ENCODE results near the gene MPZL3.

MPZL3 gene

DNA sequence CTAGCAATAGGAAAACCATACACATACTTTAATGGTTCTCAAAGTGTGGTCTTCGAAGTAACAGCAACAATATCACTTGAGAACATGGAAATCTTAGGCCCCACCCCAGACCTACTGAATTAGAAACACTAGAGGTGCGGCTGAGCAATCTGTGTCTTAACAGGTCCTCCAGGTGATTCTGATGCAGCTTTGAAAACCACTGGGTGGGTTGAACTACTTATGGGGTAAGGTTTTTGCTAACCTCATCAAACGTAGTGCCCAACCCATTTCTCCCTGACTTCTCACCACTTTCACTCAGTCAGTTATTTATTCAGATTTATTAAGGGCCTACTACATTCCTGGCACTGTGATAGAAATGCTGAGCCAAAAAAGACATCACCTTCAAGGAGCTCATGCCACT, 8.2 kb upstream of the MPZL3 start:
- Mint-ChIP-seq H3K4me3 (no peak overlapping the region), H3K9me3 (no peaks in the 10 kb centered on the region), H3K36me3 (ENCODE audit: insufficient read depth) (peaks cover 1% of the 10 kb centered on the region), H3K27ac (ENCODE audit: low read depth) (no peak overlapping the region), H3K27me3 (peaks cover 35% of the 10 kb centered on the region), H3K4me1 (peaks cover 6% of the 10 kb centered on the region)
- DNase-seq (ENCODE audit: low spot score in 2 of 2) (no peak), ATAC-seq (replicated peaks; ENCODE audit: extremely low read depth, poor library complexity, severe bottlenecking) (peak; percentile 65)

DNA sequence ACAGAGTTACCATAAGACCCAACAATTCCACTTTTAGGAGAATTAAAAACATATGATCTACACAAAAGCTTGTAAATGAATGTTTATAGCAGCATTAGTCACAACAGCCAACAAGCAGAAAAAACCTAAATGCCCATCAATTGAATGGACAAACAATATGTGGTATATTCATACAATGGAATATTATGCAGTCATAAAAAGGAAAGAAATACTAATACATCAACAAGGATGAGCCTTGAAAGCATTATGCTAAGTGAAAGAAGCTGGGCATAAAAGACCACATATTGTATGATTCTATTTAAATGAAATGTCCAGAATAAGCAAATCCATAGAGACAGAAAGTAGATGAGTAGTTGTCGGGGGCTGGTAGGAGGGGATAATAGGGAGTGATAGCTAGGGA, 7.0 kb upstream of the MPZL3 start:
- ATAC-seq (replicated peaks; ENCODE audit: extremely low read depth, poor library complexity, severe bottlenecking) (no peak), DNase-seq (ENCODE audit: low spot score in 2 of 2) (no peak)
- Mint-ChIP-seq H3K4me3 (no peak overlapping the region), H3K27me3 (peaks cover 26% of the 10 kb centered on the region), H3K36me3 (ENCODE audit: insufficient read depth) (peaks cover 1% of the 10 kb centered on the region), H3K4me1 (peaks cover 2% of the 10 kb centered on the region), H3K27ac (ENCODE audit: low read depth) (no peak overlapping the region), H3K9me3 (no peaks in the 10 kb centered on the region)

- H3K4me3 Mint-ChIP-seq: no peak overlapping the region
- no peaks in the 10 kb centered on the region for H3K9me3 Mint-ChIP-seq
- H3K4me1 Mint-ChIP-seq: no peaks in the 10 kb centered on the region
- DNase-seq (ENCODE audit: low spot score in 2 of 2) (no peak), ATAC-seq (replicated peaks; ENCODE audit: extremely low read depth, poor library complexity, severe bottlenecking) (no peak)
- peaks cover 19% of the 10 kb centered on the region for H3K27me3 Mint-ChIP-seq
- H3K27ac Mint-ChIP-seq (ENCODE audit: low read depth): no peak overlapping the region
- H3K36me3 Mint-ChIP-seq (ENCODE audit: insufficient read depth): peaks cover 1% of the 10 kb centered on the region
Measured at GRCh38 chr11:118258410-118258809, 6.2 kb upstream of the MPZL3 start.

DNA sequence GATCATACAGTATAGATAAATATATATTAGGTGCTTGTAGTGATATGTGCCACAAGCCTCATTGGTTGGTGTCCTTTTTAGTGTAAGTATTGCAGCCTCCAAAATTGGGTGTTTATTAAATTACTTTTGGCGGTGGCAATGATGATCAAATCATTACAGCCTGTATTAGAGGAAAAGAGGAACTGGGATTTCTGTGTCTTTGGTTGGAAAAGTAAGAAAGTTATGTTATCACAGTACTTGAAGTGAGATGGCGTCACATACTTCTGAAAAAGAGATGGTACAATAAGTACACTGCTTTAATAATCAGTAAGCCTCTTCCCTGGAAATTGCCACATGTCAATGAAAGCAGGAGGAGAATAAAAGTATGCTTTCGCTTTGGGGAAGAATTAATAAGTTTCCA, 523 bp upstream of the MPZL3 start:
- Mint-ChIP-seq H3K27me3 (no peaks in the 10 kb centered on the region), H3K27ac (ENCODE audit: low read depth) (peak overlapping the region; percentile 100), H3K4me3 (peak overlapping the region; percentile 99), H3K9me3 (no peaks in the 10 kb centered on the region), H3K4me1 (peaks cover 28% of the 10 kb centered on the region), H3K36me3 (ENCODE audit: insufficient read depth) (peaks cover 17% of the 10 kb centered on the region)
- DNase-seq (ENCODE audit: low spot score in 2 of 2): no peak
- no peak for ATAC-seq (replicated peaks; ENCODE audit: extremely low read depth, poor library complexity, severe bottlenecking)

GRCh38 chr11:118247041-118247440, 5.1 kb downstream of the MPZL3 start:
- Mint-ChIP-seq H3K4me1 (peaks cover 70% of the 10 kb centered on the region), H3K27ac (ENCODE audit: low read depth) (peak overlapping the region; percentile 38), H3K9me3 (no peaks in the 10 kb centered on the region), H3K4me3 (no peak overlapping the region), H3K27me3 (no peaks in the 10 kb centered on the region), H3K36me3 (ENCODE audit: insufficient read depth) (peaks cover 20% of the 10 kb centered on the region)
- DNase-seq (ENCODE audit: low spot score in 2 of 2): no peak
- no peak for ATAC-seq (replicated peaks; ENCODE audit: extremely low read depth, poor library complexity, severe bottlenecking)

DNA sequence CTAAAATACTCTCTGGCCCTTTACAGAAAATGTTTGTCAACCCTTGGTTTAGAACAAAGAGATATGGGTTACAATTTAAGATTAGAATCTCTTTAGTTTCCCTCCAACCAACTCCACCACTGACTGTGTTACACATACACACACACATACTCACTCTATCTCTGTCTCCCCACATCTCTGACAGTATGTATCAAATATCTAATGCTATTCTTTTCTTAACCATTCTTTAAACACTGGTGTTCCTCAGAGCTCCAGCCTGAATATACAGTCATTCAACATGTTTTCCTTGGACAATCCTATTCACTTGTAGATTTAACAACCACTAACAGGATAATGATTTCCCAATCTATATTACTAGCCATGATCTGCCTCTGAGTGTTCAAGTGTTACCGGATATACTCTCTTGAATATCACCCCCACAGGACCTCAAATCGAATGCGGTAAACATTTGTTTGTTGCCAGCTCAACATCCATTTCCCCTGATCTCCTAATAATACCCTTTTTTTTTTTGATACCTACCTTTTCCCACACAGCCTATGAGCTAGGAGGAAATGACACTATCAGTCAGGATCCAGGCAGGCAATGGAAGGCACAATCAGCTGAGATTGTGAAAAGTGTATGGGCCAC, 6.1 kb downstream of the MPZL3 start:
- H3K27ac Mint-ChIP-seq (ENCODE audit: low read depth): peak overlapping the region; percentile 38
- peaks cover 15% of the 10 kb centered on the region for H3K36me3 Mint-ChIP-seq (ENCODE audit: insufficient read depth)
- ATAC-seq (replicated peaks; ENCODE audit: extremely low read depth, poor library complexity, severe bottlenecking) (no peak), DNase-seq (ENCODE audit: low spot score in 2 of 2) (no peak)
- H3K4me3 Mint-ChIP-seq: no peak overlapping the region
- H3K9me3 Mint-ChIP-seq: no peaks in the 10 kb centered on the region
- peaks cover 74% of the 10 kb centered on the region for H3K4me1 Mint-ChIP-seq
- H3K27me3 Mint-ChIP-seq: no peaks in the 10 kb centered on the region

- no peaks in the 10 kb centered on the region for H3K27me3 Mint-ChIP-seq
- peaks cover 14% of the 10 kb centered on the region for H3K36me3 Mint-ChIP-seq (ENCODE audit: insufficient read depth)
- H3K4me3 Mint-ChIP-seq: no peak overlapping the region
- peaks cover 80% of the 10 kb centered on the region for H3K4me1 Mint-ChIP-seq
- ATAC-seq (replicated peaks; ENCODE audit: extremely low read depth, poor library complexity, severe bottlenecking): no peak
- no peaks in the 10 kb centered on the region for H3K9me3 Mint-ChIP-seq
- peak overlapping the region; percentile 93 for H3K27ac Mint-ChIP-seq (ENCODE audit: low read depth)
- no peak for DNase-seq (ENCODE audit: low spot score in 2 of 2)
Measured at GRCh38 chr11:118243993-118244762, 8.0 kb downstream of the MPZL3 start.

GRCh38 chr11:118243161-118243560, 9.0 kb downstream of the MPZL3 start:
- Mint-ChIP-seq H3K4me1 (peaks cover 90% of the 10 kb centered on the region), H3K9me3 (no peaks in the 10 kb centered on the region), H3K36me3 (ENCODE audit: insufficient read depth) (peaks cover 21% of the 10 kb centered on the region), H3K27me3 (no peaks in the 10 kb centered on the region), H3K27ac (ENCODE audit: low read depth) (peak overlapping the region; percentile 93), H3K4me3 (peak overlapping the region; percentile 2)
- ATAC-seq (replicated peaks; ENCODE audit: extremely low read depth, poor library complexity, severe bottlenecking) (no peak), DNase-seq (ENCODE audit: low spot score in 2 of 2) (no peak)

- no peak for ATAC-seq (replicated peaks; ENCODE audit: extremely low read depth, poor library complexity, severe bottlenecking)
- Mint-ChIP-seq H3K27me3 (no peaks in the 10 kb centered on the region), H3K27ac (ENCODE audit: low read depth) (peak overlapping the region; percentile 93), H3K4me3 (peak overlapping the region; percentile 63), H3K9me3 (no peaks in the 10 kb centered on the region), H3K4me1 (peaks cover 82% of the 10 kb centered on the region), H3K36me3 (ENCODE audit: insufficient read depth) (peaks cover 24% of the 10 kb centered on the region)
- DNase-seq (ENCODE audit: low spot score in 2 of 2): no peak
Measured at GRCh38 chr11:118241764-118242098, 10.4 kb downstream of the MPZL3 start.

GRCh38 chr11:118240999-118241763, 11.0 kb downstream of the MPZL3 start:
- ATAC-seq (replicated peaks; ENCODE audit: extremely low read depth, poor library complexity, severe bottlenecking) (peak; percentile 100), DNase-seq (ENCODE audit: low spot score in 2 of 2) (peak in 1 of 2 donors; percentile 48)
- H3K27ac Mint-ChIP-seq (ENCODE audit: low read depth): peak overlapping the region; percentile 93
- H3K36me3 Mint-ChIP-seq (ENCODE audit: insufficient read depth): peaks cover 27% of the 10 kb centered on the region
- no peaks in the 10 kb centered on the region for H3K9me3 Mint-ChIP-seq
- H3K4me3 Mint-ChIP-seq: peak overlapping the region; percentile 63
- no peaks in the 10 kb centered on the region for H3K27me3 Mint-ChIP-seq
- H3K4me1 Mint-ChIP-seq: peaks cover 79% of the 10 kb centered on the region

DNA sequence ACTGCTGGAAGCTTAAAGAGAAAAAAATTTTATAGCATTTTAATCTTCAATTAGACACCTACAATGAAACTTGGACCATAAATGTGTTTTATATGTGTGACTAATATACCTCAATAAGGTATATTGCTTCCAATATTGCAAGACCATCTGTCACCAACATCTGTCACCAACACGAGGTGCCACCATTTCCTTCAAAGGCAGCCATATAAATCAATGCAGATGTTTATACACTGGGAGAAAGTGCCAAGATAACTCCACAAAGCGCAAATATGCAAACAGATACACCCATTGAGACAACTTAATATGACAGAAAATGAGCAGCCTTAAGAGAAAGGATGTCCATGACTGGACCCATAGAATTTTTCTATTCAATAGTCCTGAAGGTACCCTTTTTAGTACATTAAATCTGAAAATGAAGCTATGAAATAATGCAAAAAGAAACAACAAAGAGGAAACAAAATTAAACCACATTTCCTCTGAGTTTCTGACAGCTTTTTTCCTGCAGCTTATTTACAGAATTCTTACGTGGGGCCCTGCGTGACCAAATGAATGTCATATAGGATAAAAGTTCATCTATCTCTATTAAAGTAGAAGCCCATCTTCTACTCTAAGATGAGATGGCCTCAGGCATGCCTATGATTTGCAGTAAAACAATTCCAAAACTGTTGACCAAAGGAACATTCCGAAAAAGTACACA, 12.5 kb downstream of the MPZL3 start:
- ATAC-seq (replicated peaks; ENCODE audit: extremely low read depth, poor library complexity, severe bottlenecking): no peak
- H3K27ac Mint-ChIP-seq (ENCODE audit: low read depth): peak overlapping the region; percentile 93
- no peaks in the 10 kb centered on the region for H3K27me3 Mint-ChIP-seq
- peaks cover 29% of the 10 kb centered on the region for H3K36me3 Mint-ChIP-seq (ENCODE audit: insufficient read depth)
- H3K9me3 Mint-ChIP-seq: no peaks in the 10 kb centered on the region
- H3K4me1 Mint-ChIP-seq: peaks cover 72% of the 10 kb centered on the region
- DNase-seq (ENCODE audit: low spot score in 2 of 2): no peak
- H3K4me3 Mint-ChIP-seq: peak overlapping the region; percentile 63

DNA sequence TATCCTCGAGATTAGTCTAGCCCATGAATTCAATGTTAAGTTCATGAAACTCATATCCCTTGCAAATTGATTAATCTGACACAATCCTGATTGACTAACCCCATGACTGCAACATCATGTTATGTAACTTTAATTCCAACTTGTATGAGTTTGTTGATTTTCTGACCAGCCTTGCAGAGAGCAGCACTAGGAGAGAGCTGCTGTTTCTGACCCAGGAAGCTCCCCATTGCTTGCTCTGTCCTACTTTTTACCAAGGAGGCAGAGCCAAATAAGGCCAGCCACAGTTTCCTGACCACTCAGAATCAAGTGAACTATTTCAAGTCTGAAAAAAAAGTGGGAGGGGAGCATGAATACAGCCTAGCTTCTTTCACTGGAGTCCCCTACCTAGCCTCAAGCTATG, 13.2 kb downstream of the MPZL3 start:
- no peak overlapping the region for H3K27ac Mint-ChIP-seq (ENCODE audit: low read depth)
- ATAC-seq (replicated peaks; ENCODE audit: extremely low read depth, poor library complexity, severe bottlenecking): no peak

More for the DNA sequence above, 13.2 kb downstream of the MPZL3 start:
- H3K27me3 Mint-ChIP-seq: no peaks in the 10 kb centered on the region
- H3K36me3 Mint-ChIP-seq (ENCODE audit: insufficient read depth): peaks cover 32% of the 10 kb centered on the region
- peak overlapping the region; percentile 5 for H3K4me3 Mint-ChIP-seq
- H3K4me1 Mint-ChIP-seq: peaks cover 69% of the 10 kb centered on the region
- no peak for DNase-seq (ENCODE audit: low spot score in 2 of 2)
- H3K9me3 Mint-ChIP-seq: no peaks in the 10 kb centered on the region

All from central memory CD8-positive, alpha-beta T cell (primary cell).